Activated effector memory CD4-positive, alpha-beta T cell treated with anti-CD3 and anti-CD28 coated beads, Interleukin-2, amount 50 U/mL, for 16 hours (primary cell): ENCODE measurements around the gene CEACAM20.
"Not testable (repeated sequence)": the region's sequence is repeated elsewhere in the genome, so short reads cannot be mapped to it uniquely, and the experiment has no call there.

Source experiments
- DNase-seq: peaks from one replicate; pipeline ENCODE4 v3.0.0-alpha.2; 2020

CEACAM20 gene

DNA sequence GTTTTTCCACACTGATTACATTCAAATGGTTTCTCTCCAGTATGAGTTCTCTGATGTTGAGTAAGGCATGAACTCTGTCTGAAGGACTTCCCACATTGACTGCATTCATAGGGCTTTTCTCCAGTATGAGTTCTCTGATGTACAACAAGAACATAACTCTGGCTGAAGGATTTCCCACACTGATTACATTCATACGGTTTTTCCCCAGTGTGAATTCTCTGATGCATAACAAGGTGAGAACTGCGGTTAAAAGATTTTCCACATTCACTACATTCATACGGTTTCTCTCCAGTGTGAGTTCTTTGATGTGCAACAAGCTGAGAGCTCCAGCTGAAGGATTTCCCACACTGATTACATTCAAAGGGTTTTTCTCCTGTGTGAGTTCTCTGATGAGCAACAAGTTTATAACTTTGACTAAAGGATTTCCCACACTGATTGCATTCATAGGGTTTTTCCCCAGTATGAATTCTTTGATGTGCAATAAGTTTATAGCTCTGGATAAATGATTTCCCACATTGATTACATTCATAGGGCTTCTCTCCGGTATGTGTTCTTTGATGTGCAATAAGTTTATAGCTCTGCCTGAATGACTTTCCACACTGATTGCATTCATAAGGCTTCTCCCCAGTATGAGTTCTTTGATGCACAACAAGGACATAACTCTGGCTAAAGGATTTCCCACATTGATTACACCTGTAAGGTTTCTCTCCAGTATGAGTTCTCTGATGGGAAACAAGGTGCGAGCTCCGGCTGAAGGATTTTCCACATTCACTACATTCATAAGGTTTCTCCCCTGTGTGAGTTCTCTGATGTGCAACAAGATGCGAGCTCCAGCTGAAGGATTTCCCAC is 52.7 kb downstream of the CEACAM20 start:
- DNase-seq: no peak

- DNase-seq: not testable (repeated sequence)
Observed at GRCh38 chr19:44468730-44469129, 60.7 kb downstream of the CEACAM20 start.

- DNase-seq: not testable (repeated sequence)
Observed at GRCh38 chr19:44462600-44463286, 66.7 kb downstream of the CEACAM20 start.
